Non-pigmented ciliary epithelial cell (primary cell): ENCODE measurements around the gene WDR74.
A peak's percentile ranks its signal among the peaks of the same experiment; 100 is the strongest.
"Not testable (repeated sequence)": the region's sequence is repeated elsewhere in the genome, so short reads cannot be mapped to it uniquely, and the experiment has no call there.

Experiments
- DNase-seq: peaks from one replicate; pipeline ENCODE4 v3.0.0-alpha.2; 2010; ENCODE audit warnings: low read depth

The WDR74 gene

DNA sequence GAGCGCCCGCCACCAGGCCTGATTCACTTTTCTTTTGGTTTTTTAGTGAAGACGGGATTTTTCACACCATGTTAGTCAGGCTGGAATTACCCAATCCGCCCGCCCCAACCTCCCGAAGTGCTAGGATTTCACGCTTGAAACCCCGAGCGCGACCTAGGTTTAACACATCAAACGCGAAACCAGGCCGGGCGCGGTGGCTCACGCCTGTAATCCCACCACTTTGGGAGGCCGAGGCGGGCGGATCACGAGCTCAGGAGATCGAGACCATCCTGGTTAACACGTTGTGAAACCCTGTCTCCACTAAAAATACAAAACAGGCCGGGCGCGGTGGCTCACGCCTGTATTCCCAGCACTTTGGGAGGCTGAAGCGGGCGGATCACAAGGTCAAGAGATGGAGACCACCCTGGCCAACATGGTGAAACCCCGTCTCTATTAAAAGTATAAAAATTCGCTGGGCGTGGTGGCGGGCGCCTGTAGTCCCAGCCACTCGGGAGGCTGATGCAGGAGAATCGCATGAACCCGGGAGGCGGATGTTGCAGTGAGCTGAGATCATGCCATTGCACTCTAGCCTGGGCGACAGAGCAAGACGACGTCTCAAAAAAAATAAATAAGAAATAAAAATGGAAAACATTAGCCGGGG lies 1.5 kb upstream of the WDR74 start:
- not testable (repeated sequence) for DNase-seq

DNA sequence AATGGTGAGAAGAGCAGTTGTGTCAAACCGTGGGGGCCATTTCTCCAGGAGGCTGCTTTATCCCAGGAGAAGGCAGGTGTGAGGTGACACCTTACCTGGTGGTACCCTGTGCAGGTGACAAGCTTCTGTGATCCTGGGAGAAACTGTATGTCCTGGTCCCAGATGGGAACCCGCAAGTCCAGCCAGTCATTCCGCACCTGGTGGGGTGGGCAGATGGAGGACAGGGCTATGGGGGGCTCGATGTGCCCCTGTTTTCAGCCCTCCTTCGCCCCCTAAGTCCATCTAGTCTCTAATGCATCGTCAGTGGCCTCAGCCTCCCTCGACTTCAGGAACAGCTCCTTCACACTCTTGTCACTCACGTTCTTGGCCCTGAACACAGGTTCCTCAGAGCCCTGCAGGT lies 4.1 kb downstream of the WDR74 start:
- DNase-seq, result no peak

DNA sequence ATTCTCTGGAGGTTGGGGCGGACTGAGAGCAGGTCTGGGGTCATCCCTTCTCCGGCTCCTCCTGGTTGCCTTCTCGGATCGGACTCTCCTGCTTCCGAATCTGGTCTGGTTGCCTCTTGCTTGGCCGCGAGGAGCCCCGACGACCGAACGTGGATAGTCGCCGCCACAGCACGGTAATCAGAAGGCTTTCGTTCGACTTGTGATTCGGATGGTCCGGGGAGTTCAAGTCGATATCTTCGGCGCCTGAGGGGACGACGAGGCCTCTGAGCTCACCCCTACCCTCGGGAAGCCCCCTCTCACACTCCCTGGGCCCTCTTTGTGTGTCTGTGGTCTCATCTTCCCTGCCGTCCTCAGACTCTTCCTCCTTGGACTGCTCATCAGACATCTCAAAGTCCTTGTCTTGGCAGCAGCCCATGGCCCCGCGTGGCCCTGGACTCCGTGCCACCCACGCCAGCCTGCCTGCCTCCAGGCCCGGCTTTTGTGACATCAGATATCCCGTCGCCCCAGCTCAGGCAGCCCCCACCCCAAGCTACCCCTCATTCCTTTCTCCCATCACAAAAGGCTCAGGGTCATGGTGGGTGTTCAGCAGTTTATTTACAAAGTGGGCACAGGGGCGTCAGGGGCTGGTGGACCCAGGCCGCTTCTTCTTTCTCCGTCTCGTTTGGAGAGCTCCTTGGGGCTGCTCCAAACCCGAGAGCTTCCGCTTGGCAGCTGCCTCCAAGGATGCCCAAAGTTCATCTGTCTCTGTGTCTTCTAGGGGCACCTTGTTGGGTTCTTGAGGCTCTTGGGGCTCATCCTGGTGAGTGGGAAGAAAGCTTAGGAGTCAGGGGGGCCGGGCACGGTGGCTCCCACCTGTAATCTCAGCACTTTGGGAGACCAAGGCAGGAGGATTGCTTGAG lies 6.8 kb downstream of the WDR74 start, which contains the start of gene TEX54:
TSS of gene TEX54 (minus strand) at position 506 of the 899 bp plus-strand sequence.
- DNase-seq, result no peak

DNA sequence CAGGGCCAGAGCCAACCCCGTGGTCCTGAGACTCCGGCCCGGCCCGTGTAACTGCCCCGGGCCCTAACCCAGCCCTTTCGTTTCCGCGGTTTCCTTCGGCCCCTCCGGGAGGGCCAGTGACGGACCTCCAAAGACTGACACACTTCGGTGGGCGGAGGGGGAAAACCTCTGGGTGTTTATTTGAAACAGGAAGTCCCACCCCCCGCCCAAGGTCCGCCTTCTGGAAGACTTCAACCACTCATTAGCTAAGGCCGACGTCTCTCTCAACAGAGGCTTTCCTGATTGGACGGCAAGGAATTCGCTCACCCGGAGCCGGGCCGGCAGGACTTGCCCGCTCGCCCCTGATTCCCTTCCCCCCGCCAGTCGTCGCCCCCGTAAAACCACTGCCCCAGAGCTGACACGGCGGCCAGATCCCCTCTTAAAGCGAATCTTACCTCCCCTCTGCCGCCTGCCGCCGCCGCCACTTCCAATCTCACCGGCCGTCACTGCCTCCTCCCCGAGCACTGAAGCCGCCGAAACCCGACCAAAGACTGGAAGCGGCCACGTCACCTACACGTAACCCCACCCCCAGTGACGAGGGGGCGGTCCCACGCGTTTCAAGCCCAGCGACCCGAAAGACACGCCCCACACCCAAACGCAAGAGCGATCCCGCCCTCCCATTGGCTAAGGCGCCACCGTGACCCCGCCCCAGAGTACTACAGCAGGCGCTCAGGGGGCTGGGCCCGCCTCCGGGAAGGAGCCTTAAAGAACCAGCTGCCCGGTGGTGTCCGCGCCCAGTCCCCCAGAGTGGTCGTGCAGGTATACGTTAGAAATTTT lies 7.7 kb downstream of the WDR74 start, which contains the start of gene STX5:
TSS of gene STX5 (minus strand) at position 532 of the 816 bp plus-strand sequence. CDS start 808 bp downstream, outside the sequence.
- peak; percentile 95 for DNase-seq

DNA sequence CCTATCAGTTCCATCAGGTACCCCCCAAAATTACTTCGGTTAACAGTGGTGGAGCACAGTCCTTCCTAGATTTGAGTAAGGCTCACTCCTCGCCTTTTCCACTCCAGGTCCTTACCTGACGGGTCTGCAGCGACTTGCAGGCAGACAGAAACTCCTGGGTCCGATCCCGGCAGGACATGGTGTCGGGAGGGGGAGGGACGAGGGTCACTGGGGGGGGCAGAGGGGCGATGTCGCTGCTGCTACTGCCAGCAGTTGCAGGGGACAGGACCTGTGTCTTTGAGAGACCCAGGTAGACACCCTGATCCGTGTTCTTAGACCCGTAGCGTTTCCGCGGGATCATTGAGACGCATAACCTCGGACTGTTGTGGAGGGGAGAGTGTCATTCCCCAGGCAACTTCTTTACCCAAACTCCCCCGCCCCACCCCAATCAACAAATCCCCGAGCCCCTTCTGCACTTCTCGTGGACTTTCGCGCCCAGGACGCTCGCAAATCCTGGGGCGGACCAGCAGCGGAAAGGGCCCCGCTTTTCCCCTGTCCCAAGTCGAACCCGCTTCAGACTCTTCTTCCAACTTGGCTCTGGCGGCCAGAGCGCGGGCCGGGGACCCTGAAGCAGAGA lies 8.4 kb downstream of the WDR74 start:
- DNase-seq, result no peak

DNA sequence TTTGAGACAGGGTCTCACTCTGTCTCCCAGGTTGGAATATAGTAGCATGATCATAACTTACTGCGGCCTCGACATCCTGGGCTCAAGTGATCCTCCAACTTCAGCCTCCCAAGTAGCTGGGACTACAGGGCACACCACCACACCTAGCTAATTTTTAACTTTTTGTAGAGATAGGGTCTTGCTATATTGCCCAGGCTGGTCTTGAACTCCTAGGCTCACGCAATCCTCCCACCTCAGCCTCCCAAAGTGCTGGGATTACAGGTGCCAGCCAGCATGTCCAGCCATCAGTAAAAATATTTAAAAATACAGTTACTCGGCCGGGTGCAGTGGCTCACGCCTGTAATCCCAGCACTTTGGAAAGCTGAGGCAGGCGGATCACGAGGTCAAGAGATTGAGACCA lies 11.3 kb downstream of the WDR74 start:
- DNase-seq, result not testable (repeated sequence)

DNA sequence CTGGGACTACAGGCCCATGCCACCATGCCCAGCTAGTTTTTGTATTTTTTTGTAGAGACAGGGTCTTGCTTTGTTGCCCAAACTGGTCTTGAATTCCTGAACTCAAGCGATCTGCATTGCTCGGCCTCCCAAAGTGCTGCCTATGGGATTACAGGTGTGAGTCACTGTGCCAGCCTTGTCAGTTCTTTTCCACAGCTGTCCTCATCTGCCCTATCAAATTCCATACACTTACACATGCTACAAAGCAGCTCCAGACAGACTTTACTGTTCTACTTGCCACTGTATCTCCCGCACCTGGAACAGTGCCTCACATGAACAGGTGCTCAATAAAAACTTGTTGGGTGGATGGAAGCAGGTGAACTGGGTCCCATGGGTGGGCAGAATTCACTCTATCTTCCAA lies 15.7 kb downstream of the WDR74 start:
- DNase-seq, result no peak

DNA sequence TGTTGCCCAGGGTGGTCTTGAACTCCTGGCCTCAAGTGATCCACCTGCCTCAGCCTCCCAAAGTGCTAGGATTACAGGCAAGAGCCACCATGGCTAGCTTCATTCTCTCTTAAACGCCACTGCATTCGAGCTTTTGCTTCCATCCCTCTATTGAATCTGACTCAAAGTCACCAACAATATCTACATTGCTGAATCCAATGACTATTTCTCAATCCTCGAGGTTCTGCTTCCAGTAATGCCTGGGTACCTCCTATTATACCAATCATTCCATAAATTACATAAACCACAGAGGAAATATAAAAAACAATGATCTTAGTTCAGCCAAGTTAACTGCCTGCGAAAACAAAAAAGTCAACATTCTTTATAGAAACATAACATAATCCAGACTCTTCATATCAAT lies 22.3 kb downstream of the WDR74 start:
- DNase-seq, result no peak

DNA sequence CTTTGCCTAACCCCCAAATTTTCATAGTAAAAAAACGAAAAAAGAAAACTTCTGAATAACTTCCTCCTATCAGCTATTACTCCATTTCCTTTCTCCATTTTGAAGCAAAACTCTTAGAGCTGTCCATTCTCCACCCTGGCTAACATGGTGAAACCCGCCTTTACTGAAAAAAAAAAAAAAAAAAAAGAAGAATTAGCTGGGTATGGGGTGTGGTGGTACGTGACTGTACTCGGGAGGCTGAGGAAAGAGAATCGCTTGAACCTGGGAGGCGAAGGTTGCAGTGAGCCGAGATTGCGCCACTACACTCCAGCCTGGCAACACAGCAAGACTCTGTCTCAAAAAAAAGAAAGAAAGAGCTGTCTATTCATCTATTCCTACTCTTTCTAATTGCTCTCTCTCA lies 22.8 kb downstream of the WDR74 start:
- DNase-seq, result no peak

DNA sequence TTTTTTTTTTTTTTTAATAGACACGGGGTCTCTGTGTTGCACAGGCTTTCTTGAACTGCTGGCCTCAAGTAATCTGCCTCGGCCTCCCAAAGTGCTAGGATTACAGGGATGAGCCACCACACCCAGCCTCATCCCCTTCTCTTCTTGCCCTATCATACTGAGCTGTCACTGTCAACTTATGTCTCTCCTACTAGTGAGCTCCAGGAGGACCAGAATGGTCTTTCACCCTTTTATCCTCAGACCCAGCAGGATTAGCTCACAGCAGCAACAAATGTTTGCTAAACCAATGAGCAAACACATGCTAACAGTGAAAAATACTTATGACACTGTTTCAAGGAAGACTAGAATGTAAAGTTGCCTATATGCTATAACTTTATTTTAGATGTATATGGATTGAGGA lies 27.7 kb downstream of the WDR74 start:
- no peak for DNase-seq

DNA sequence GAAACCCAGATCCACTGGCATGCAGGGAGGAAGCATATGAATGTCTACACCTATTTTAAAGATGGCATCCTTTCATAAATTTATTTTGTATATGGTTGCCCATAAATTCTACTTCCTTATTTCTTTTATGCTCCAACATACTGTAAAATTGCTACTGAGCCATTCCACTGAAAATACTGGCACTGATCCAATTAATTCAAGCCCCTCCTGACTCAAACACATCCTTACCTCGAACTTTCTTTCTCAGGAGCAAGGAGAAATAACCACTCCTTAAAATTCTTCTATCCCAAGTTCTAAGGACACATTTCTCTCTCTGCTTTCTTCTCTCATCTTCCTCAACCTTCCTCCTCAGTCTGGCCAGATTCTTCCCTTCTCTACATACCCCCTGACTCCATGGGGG lies 28.6 kb downstream of the WDR74 start:
- DNase-seq, result no peak

DNA sequence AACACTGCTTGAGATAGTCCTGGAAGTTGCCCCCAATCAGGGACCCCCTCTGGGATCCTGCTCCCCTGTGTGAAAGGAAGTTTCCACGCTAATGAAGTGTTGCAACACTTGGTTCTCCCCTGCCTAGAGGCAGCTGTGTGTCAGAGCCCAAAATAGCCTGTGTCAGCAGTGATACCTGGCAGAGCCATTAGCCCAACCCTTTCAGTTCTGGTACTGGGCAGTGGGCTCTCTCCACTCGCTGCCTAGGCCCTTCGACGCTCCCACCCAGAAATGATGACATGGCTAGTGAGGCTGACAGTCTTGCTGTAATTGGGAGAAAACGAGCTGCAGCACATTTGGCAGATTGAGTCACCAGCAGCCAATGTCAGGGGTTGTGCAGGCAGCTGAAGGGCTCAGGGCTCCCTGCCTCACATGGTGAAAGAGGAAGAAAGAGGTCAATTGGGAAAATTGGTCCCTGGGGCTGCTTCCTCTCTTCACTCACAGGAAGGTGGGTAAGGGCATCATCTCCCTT lies 32.7 kb downstream of the WDR74 start:
- DNase-seq, result no peak

DNA sequence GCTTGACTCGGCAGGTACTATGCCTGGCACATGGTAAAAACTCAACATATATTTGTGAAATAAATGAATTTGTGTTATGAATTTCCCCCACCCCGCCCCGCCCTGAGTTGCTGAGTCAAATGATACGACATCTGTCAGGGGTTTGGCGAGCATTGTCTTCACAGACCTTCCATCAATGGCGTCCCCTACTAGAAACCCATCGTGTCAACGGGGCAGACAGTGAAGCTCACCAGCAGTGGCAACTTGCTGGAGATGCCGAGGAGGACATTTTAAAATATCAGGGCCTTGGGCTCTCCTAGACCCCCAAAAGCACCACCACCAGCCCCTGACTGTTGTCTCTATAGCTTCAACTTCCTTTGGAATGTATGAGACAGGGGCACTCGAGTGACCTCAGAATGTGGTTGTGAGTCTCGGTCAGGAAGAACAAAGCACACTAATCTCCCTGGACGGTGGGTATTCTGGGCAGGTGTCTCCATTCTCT lies 33.4 kb downstream of the WDR74 start:
- no peak for DNase-seq

DNA sequence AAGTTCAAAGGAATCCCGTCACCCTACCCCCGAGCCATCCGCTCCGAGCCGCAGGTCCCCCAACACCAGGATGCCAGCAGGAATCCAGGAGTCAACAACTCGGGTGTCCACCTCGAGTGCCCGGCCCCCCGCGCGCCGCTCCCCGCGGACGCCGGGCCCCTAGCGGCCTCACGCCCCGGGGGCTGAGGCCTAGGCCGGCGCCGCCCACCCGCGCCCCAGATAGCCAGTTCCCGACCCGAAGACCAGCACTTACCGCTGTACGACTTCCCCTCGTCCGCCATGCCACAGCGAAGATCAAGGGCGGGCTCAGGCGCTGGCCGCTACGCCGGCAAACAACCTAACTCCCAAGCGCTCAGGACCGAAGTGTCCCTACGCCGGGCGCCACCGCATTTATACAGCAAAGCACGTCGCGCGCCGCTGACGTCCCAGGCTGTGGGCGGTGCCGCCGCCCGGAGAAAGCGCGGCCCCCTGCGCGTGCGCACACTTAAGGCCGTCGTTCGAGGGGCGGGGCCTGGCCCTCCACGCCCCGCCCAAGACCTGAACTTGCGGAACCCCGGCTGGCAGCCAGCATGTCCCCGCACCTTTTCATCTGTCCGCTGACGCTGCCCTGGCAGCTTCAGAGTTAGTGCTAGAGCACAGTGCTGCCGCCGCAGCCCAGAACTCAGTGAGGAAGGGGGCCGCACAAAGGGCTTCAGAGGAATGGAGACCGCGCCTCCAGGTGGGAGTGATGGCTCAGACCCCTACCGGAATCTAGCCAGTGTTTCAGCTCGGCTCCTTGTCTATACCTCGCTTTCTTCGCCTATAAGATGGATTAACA lies 34.1 kb downstream of the WDR74 start, which contains the start of gene NXF1:
TSS of gene NXF1 (minus strand) at position 365 of the 817 bp plus-strand sequence. CDS start at position 281, 84 bp downstream.
- peak; percentile 58 for DNase-seq

DNA sequence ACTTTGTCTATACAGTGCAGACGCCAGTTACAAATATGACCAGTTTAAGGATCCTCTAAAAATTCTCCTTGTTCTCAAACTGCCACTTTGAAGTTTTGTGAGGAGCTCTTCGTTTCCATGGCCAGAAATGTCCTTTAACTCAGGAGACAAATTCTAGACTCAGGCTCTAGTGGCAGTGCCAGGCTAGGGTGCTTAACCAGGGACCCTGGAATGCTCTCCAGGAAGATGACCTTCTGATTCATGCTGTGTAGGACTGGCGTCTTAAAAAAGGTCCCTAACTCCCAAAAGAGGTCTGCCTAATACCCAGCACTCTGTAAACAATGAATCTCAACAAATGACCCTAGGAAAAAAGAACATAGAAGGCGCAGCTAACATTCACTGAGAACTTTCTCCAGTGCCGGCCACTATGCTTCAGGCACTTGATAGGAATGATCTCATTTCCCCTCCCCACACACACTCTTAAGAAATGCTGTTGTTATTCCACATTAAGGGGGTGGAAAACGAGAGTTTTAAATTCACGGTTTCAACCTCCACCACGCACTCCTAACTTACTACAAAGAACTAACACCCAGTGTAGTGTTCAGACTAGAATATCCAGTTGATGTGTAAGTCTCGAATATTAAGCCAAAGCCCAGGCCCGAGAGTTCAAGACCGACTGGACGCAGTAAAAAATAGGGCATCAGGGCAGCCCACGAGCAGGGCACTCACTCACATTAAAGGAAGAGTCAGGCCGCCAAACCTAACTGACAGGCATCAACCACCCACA lies 34.9 kb downstream of the WDR74 start:
- DNase-seq, result no peak

DNA sequence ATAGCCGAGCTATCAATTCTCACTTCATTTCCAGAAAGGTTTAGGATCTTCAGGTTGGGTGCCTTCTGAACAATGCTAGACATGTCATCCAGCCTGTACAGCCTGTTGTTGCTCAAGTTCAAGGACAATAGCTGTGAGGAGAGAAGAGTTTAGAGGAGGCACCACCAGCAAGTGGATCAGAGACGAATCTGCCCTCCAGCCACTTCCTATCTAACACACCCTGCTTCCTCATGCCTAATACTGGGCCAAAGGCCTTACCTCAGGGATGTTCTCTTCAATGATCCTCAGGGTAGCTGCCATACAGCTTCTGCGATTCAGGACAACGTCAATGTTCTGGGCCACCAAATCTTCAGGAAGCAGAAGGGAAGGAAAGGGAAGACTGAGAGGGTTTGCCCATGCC lies 38.3 kb downstream of the WDR74 start:
- DNase-seq, result no peak

DNA sequence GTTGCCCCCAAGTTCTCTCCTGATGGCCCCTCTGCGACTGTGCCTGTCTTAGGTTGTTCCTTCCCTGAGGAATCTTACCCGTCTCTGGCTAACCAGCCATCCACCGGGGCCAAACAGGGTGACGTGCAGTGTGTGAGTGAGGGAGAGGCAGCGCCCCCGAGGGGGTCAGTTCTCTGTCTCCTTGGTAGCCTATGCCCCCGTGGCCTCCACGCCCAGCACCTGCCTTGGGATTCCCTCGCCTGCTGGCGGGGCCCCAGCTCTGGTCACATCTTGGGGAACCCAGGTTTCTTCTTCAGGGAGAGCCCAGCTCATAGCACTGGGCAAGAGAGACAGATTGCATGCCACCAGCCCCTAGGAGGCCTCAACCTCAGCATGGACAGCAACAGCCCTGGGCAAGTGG lies 39.9 kb downstream of the WDR74 start:
- DNase-seq, result no peak

DNA sequence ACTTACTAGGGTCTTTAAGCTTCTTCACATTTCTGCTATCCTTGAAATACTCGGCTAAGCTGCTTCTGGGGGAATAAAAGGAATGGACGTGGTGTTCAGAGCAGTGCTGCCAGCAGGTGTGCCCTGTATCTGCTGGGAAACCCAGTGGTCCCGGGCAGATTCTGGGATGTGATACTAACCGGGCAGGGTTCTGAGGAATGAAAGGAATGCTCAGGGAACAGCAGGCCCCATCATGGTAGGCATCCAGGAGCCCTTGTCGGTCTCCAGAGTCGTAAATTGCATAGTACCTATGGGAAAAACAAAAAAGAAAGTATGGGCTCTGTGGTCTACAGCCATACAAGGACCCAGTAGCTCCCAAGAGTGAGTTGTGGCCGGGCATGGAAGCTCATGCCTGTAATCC lies 43.1 kb downstream of the WDR74 start:
- DNase-seq, result no peak

DNA sequence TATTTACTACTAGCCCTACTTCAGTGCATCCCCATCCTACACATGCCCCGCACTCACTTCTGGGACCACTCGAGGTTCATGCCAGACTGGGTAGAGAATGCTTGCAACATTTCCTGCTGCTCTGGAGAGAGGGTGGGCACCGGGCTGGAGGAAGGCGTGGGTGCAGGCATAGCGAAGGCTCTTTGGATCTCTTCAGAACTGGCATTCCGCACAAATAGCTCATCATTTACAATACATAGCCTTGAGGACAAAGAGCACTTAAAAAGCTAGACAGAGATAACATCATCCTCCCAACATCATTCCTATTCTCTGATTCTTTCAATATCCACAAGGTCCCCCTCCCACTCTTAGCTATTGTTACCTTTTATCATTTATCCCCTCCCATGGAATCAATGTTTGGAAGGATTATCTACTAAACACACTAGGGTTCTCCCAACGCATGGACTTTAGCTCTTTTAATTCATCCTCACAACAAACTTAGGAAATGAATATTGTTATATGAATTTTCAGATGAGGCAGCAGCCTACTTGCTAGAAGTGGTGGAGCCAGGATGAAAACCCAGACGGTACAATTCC lies 45.1 kb downstream of the WDR74 start:
- no peak for DNase-seq

DNA sequence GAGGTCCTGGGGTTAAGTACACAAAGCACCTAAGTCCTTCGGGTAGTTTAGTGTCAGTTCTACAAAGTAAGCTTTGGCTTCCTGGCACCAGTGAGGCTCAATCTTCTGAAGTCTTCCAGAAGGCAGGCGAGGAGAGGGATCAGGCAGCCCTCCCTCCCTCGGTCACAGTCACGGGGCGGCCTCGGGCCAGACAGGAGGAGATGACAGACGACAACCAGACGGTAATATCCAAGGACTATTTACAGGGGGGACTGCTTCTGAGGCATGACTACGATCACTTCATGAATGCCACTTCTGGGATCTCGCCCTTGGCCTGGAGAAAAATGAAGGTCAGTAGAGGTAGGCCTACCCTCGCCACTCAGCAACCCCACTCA lies 47.2 kb downstream of the WDR74 start:
- no peak for DNase-seq
